K562 (cell line): ENCODE data around the gene CUL5. TPM values are rescaled to one million over a fixed set of nuclear protein-coding genes. Genes with fewer than 3 reads are reported as not detected.

Source experiments
- ARID2 ChIP-seq: fragments of 450-650 bp; IDR thresholded peaks from 2 replicates; pipeline ENCODE4 v1.6.1; 2017; ENCODE audit warnings: antibody characterized with exemption, mild to moderate bottlenecking
- CCAR2 ChIP-seq: fragments of 200-400 bp; formaldehyde crosslinking; IDR thresholded peaks from 2 replicates; pipeline ENCODE4 v1.6.1; 2017; ENCODE audit warnings: mild to moderate bottlenecking, low read depth, low read length
- GATA2 ChIP-seq: sonication (generic); formaldehyde crosslinking; IDR thresholded peaks from 2 replicates; pipeline ENCODE4 v1.4.0; 2020; ENCODE audit warnings: mild to moderate bottlenecking, missing genetic modification reagents
- MBD2 ChIP-seq: sonication (generic); IDR thresholded peaks from 2 replicates; pipeline ENCODE4 v1.6.1; 2016; ENCODE audit warnings: low read depth, borderline replicate concordance
- PHB2 ChIP-seq: fragments of 450-650 bp; IDR thresholded peaks from 2 replicates; pipeline ENCODE4 v1.6.1; 2017; ENCODE audit warnings: low read depth
- PPARD ChIP-seq: fragments of 250-450 bp; sonication (Bioruptor Pico); IDR thresholded peaks from 2 replicates; pipeline ENCODE4 v1.8.0; 2022; ENCODE audit warnings: inconsistent platforms, mild to moderate bottlenecking, moderate library complexity
- RAD51 ChIP-seq: fragments of 450-650 bp; IDR thresholded peaks from 2 replicates; pipeline ENCODE4 v1.7.1; 2016; ENCODE audit warnings: low read depth, mild to moderate bottlenecking, borderline replicate concordance
- TAF9B ChIP-seq: fragments of 450-650 bp; IDR thresholded peaks from 2 replicates; pipeline ENCODE4 v1.6.1; 2018; ENCODE audit warnings: mild to moderate bottlenecking; ENCODE audit not compliant: partially characterized antibody
- THAP12 ChIP-seq: fragments of 250-450 bp; sonication (Bioruptor Pico); IDR thresholded peaks from 2 replicates; pipeline ENCODE4 v1.9.0; 2021; ENCODE audit warnings: mild to moderate bottlenecking, inconsistent platforms
- ZNF146 ChIP-seq: IDR thresholded peaks from one replicate; pipeline ENCODE4 v1.6.1; 2018; ENCODE audit warnings: missing compliant biosample characterization; ENCODE audit not compliant: unreplicated experiment
- ZNF239 ChIP-seq: fragments of 250-450 bp; sonication (Bioruptor Pico); IDR thresholded peaks from 2 replicates; pipeline ENCODE4 v1.4.0; 2020; ENCODE audit warnings: mild to moderate bottlenecking
- polyA plus RNA-seq, 8 experiments: library from polyadenylated mRNA; depleted of rRNA in 4 of 8; stranded (reverse) in 5 of 8; unstranded in 3 of 8; fragments of >200 nt; fragmentation: Nextera tagmentation in 2 of 8; fragmentation: Illumina TruSeq in 1 of 8; extraction: Ambion mirVana in 2 of 8; extraction: Trizol in 1 of 8; gene quantifications; 2 replicates each; pipeline versions ENCODE4 v1.2.1 to v1.2.3, GENCODE V29; 2011 to 2014; ENCODE audit warnings: inconsistent platforms in 1 of 8, missing spikeins in 1 of 8
- total RNA-seq, 7 experiments: library from RNA; depleted of rRNA in 6 of 7; stranded (reverse); fragments of >200 nt in 6 of 7; fragmentation: Illumina TruSeq in 2 of 7; extraction: Trizol in 2 of 7; gene quantifications; 2 replicates each; pipeline versions ENCODE4 v1.2.1 to v1.2.3, GENCODE V29; 2011 to 2021; ENCODE audit warnings: low replicate concordance in 1 of 7
- TF ChIP-seq, protein P1 (sequence below): fragments of 450-650 bp; formaldehyde crosslinking; IDR thresholded peaks from 2 replicates; pipeline ENCODE4 v1.4.0; 2020; ENCODE audit warnings: mild to moderate bottlenecking

CUL5 gene
- total and polyA plus RNA-seq, 9 of the 15 experiments (the other 6 are each of a cell fraction or from before 2014, with no cell fraction given) = 14.3 to 45.9 (median 23.0) TPM

GRCh38 chr11:107963091-107963490, 45.6 kb upstream of the CUL5 start (continued):
- no peak for TF ChIP-seq GATA2 (CRISPR knock-in tag)
- no peak for TF ChIP-seq TAF9B
- TF ChIP-seq MBD2 = no peak
- TF ChIP-seq PPARD (CRISPR knock-in tag) = no peak
- TF ChIP-seq PHB2 = no peak
- TF ChIP-seq RAD51 = no peak
- no peak for TF ChIP-seq CCAR2
- no peak for TF ChIP-seq ARID2
- no peak for TF ChIP-seq ZNF239
- TF ChIP-seq ZNF146 (CRISPR knock-in tag) = no peak
- TF ChIP-seq THAP12 (CRISPR knock-in tag) = no peak
- TF ChIP-seq, protein P1, sequence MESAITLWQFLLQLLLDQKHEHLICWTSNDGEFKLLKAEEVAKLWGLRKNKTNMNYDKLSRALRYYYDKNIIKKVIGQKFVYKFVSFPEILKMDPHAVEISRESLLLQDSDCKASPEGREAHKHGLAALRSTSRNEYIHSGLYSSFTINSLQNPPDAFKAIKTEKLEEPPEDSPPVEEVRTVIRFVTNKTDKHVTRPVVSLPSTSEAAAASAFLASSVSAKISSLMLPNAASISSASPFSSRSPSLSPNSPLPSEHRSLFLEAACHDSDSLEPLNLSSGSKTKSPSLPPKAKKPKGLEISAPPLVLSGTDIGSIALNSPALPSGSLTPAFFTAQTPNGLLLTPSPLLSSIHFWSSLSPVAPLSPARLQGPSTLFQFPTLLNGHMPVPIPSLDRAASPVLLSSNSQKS = no peak
